HEK293T (cell line): Measurements from ENCODE around the gene MAD1L1.

Source experiments
- CTCF ChIA-PET: fragments of 350-600 bp; formaldehyde crosslinking; extraction: SDS; loops from one replicate; lab custom pipeline; 2021; ENCODE audit warnings: antibody characterized with exemption, inconsistent platforms; lab: Yijun Ruan, JAX
- POLR2A ChIA-PET: fragments of 350-600 bp; formaldehyde crosslinking; extraction: SDS; loops from one replicate; lab custom pipeline; 2020; ENCODE audit warnings: antibody characterized with exemption, inconsistent platforms; lab: Yijun Ruan, JAX
- DNase-seq: peaks from one replicate; pipeline ENCODE4 v3.0.0; 2012; ENCODE audit warnings: mixed read lengths; ENCODE audit errors: extremely low spot score
- ARNT ChIP-seq: fragments of 450-650 bp; IDR thresholded peaks from 2 replicates; pipeline ENCODE4 v1.6.1; 2017; ENCODE audit warnings: mild to moderate bottlenecking
- BHLHE40 ChIP-seq: fragments of 450-650 bp; IDR thresholded peaks from 2 replicates; pipeline ENCODE4 v1.6.1; 2016; ENCODE audit warnings: mild to moderate bottlenecking, moderate library complexity, borderline replicate concordance
- CTBP1 ChIP-seq: fragments of 450-650 bp; IDR thresholded peaks from 2 replicates; pipeline ENCODE4 v1.6.1; 2016; ENCODE audit warnings: borderline replicate concordance
- ELF4 ChIP-seq: fragments of 450-650 bp; IDR thresholded peaks from 2 replicates; pipeline ENCODE4 v1.6.1; 2017; ENCODE audit warnings: antibody characterized with exemption
- FOXA1 ChIP-seq: fragments of 450-650 bp; IDR thresholded peaks from 2 replicates; pipeline ENCODE4 v1.6.1; 2016; ENCODE audit warnings: mild to moderate bottlenecking
- FOXK2 ChIP-seq: fragments of 450-650 bp; IDR thresholded peaks from 2 replicates; pipeline ENCODE4 v1.6.1; 2016; ENCODE audit warnings: mild to moderate bottlenecking
- FOXM1 ChIP-seq: fragments of 450-650 bp; IDR thresholded peaks from 2 replicates; pipeline ENCODE4 v1.6.1; 2017; ENCODE audit warnings: mild to moderate bottlenecking, borderline replicate concordance
- HDGF ChIP-seq: fragments of 450-650 bp; IDR thresholded peaks from 2 replicates; pipeline ENCODE4 v1.6.1; 2017; ENCODE audit warnings: antibody characterized with exemption, borderline replicate concordance
- L3MBTL2 ChIP-seq: fragments of 450-650 bp; conservative IDR thresholded peaks from 2 replicates; pipeline ENCODE4 v1.6.1; 2016; ENCODE audit warnings: mild to moderate bottlenecking
- LEF1 ChIP-seq: fragments of 450-650 bp; IDR thresholded peaks from 2 replicates; pipeline ENCODE4 v1.6.1; 2017; ENCODE audit warnings: mild to moderate bottlenecking, borderline replicate concordance
- NFRKB ChIP-seq: fragments of 450-650 bp; IDR thresholded peaks from 2 replicates; pipeline ENCODE4 v1.6.1; 2016; ENCODE audit warnings: mild to moderate bottlenecking, moderate library complexity
- PKNOX1 ChIP-seq: fragments of 450-650 bp; IDR thresholded peaks from 2 replicates; pipeline ENCODE4 v1.6.1; 2016
- SP1 ChIP-seq: fragments of 450-650 bp; IDR thresholded peaks from 2 replicates; pipeline ENCODE4 v1.6.1; 2017
- SUZ12 ChIP-seq: fragments of 450-650 bp; IDR thresholded peaks from 2 replicates; pipeline ENCODE4 v1.6.1; 2016; ENCODE audit warnings: mild to moderate bottlenecking
- TARDBP ChIP-seq: fragments of 450-650 bp; IDR thresholded peaks from 2 replicates; pipeline ENCODE4 v1.6.1; 2016
- ZNF384 ChIP-seq: fragments of 450-650 bp; IDR thresholded peaks from 2 replicates; pipeline ENCODE4 v1.6.1; 2016

MAD1L1 gene

GRCh38 chr7:1948301-1948796 is 284.4 kb downstream of the MAD1L1 start:
- ChIA-PET CTCF (no interaction called here), POLR2A (no interaction called here)
- TF ChIP-seq ELF4 (no peak), FOXK2 (no peak), ARNT (no peak)
- no peak for DNase-seq

DNA sequence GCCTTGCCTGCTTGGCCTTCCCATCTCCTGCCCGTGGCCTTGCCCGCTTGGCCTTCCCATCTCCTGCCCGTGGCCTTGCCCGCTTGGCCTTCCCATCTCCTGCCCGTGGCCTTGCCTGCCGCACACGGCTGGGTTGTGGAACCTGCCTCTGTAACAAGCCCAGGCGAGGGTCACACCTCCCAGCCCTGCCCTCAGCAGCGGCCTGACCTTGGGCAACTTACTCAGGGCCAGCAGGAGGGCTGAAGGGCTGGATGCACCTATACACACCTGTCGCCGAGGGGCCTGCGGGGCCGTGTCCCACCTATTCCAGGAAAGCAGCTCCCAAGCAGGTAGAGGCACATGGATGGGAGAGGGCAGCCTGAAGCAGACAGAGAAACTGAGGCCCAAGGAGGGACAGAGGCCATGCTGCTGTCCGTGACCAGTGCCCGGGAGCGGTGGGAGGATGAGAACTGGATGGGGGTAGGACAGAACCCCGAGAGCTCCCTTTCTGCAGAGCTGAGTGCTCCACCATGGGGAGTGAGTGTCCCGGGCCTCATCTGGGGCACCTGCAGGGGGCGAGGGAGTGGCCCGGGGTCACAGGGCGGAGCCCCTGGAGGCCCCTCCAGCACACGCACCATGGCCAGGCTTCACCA is 285.0 kb downstream of the MAD1L1 start:
- no peak for DNase-seq
- ChIA-PET CTCF (no interaction called here), POLR2A (no interaction called here)
- TF ChIP-seq CTBP1: no peak
- no peak for TF ChIP-seq ARNT
- no peak for TF ChIP-seq SUZ12
- no peak for TF ChIP-seq ZNF384
- no peak for TF ChIP-seq SP1
- TF ChIP-seq HDGF: no peak
- no peak for TF ChIP-seq PKNOX1
- no peak for TF ChIP-seq L3MBTL2
- TF ChIP-seq NFRKB: no peak
- no peak for TF ChIP-seq LEF1
- no peak for TF ChIP-seq TARDBP
- TF ChIP-seq BHLHE40: no peak
- no peak for TF ChIP-seq ELF4

GRCh38 chr7:1946773-1947450 is 285.8 kb downstream of the MAD1L1 start:
- POLR2A ChIA-PET: no interaction called here
- TF ChIP-seq ELF4 (no peak), SP1 (no peak), BHLHE40 (no peak), L3MBTL2 (no peak), ZNF384 (no peak), TARDBP (no peak), ARNT (no peak), LEF1 (no peak), FOXM1 (no peak)
- CTCF ChIA-PET: no interaction called here
- DNase-seq: no peak

- ChIA-PET POLR2A (no interaction called here), CTCF (no interaction called here)
- DNase-seq: no peak
- TF ChIP-seq FOXK2 (no peak), SP1 (no peak), CTBP1 (no peak), FOXM1 (no peak), NFRKB (no peak), PKNOX1 (no peak), ZNF384 (no peak), HDGF (no peak), L3MBTL2 (no peak), LEF1 (no peak), TARDBP (no peak), BHLHE40 (no peak), SUZ12 (no peak), FOXA1 (no peak), ARNT (no peak), ELF4 (no peak)
Observed at GRCh38 chr7:1946025-1946772, 286.5 kb downstream of the MAD1L1 start.

DNA sequence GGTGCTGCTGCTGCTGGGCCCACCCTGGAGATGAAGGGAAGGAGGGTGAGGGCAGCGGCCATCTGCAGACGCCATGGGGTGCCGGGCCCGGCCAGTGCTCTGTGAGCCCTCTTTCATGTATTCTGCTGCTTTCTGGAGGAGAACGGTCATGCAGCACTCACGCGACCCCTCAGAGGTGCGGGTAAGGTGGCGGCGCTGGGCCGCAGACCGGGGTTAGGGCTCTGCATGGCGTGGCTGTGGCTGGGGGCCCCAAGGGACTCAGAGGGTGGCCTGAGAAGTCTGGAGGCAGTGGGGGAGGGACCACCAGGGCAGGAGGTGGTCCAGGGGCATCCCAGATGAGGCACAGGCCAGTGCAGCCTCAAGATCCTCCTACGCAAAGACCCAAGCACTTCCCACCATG is 287.2 kb downstream of the MAD1L1 start:
- TF ChIP-seq ZNF384 (no peak), SUZ12 (no peak), HDGF (no peak), FOXA1 (no peak), TARDBP (no peak), BHLHE40 (no peak), SP1 (no peak), CTBP1 (no peak), LEF1 (no peak), FOXK2 (no peak), FOXM1 (no peak), NFRKB (no peak), PKNOX1 (no peak)
- ChIA-PET CTCF (no interaction called here), POLR2A (no interaction called here)
- DNase-seq: no peak
